NCI-H128 (cell line): ENCODE data around the gene BCAT1.
"Not testable (repeated sequence)": the region's sequence is repeated elsewhere in the genome, so short reads cannot be mapped to it uniquely, and the experiment has no call there.

Experiments
- DNase-seq: peaks from one replicate; lab custom pipeline; 2025; ENCODE audit not compliant: unreplicated experiment; lab: John Stamatoyannopoulos, UW

Gene BCAT1

GRCh38 chr12:24928533-24929306 lies 20.2 kb downstream of the BCAT1 start:
- not testable (repeated sequence) for DNase-seq

GRCh38 chr12:24928131-24928530 lies 20.8 kb downstream of the BCAT1 start:
- DNase-seq: no peak

- DNase-seq: not testable (repeated sequence)
Observed at GRCh38 chr12:24926080-24926479, 22.8 kb downstream of the BCAT1 start.

GRCh38 chr12:24922090-24922489 lies 26.8 kb downstream of the BCAT1 start:
- DNase-seq: no peak

- no peak for DNase-seq
Observed at GRCh38 chr12:24921251-24922038, 27.5 kb downstream of the BCAT1 start.

- DNase-seq: no peak
Observed at GRCh38 chr12:24920141-24920540, 28.8 kb downstream of the BCAT1 start.

- no peak for DNase-seq
Observed at GRCh38 chr12:24919346-24920001, 29.4 kb downstream of the BCAT1 start.

GRCh38 chr12:24918596-24918995 lies 30.3 kb downstream of the BCAT1 start:
- no peak for DNase-seq

GRCh38 chr12:24915501-24915900 lies 33.4 kb downstream of the BCAT1 start:
- DNase-seq: no peak

- DNase-seq: no peak
Observed at GRCh38 chr12:24913953-24914352, 34.9 kb downstream of the BCAT1 start.

GRCh38 chr12:24913130-24913529 lies 35.8 kb downstream of the BCAT1 start:
- no peak for DNase-seq

- no peak for DNase-seq
Observed at GRCh38 chr12:24911271-24911791, 37.6 kb downstream of the BCAT1 start.

- not testable (repeated sequence) for DNase-seq
Observed at GRCh38 chr12:24910192-24910591, 38.7 kb downstream of the BCAT1 start.

- no peak for DNase-seq
Observed at GRCh38 chr12:24909667-24910066, 39.2 kb downstream of the BCAT1 start.

GRCh38 chr12:24907464-24907863 lies 41.4 kb downstream of the BCAT1 start:
- no peak for DNase-seq

- no peak for DNase-seq
Observed at GRCh38 chr12:24906141-24906540, 42.8 kb downstream of the BCAT1 start.

GRCh38 chr12:24905431-24905830 lies 43.5 kb downstream of the BCAT1 start:
- no peak for DNase-seq

GRCh38 chr12:24904871-24905270 lies 44.0 kb downstream of the BCAT1 start:
- no peak for DNase-seq

- DNase-seq: no peak
Observed at GRCh38 chr12:24903329-24904088, 45.4 kb downstream of the BCAT1 start.

GRCh38 chr12:24902511-24903328 lies 46.2 kb downstream of the BCAT1 start:
- DNase-seq: no peak
